WTC11 (cell line): ENCODE data around the gene CCDC185. TPM values are rescaled to one million over a fixed set of nuclear protein-coding genes. Genes with fewer than 3 reads are reported as not detected.

Experiments
- ATAC-seq: fragments of 200-7000 bp; cut with Tn5 transposase; 2 replicates; pipeline ENCODE4 v1.10.0; 2021; ENCODE audit warnings: mild to moderate bottlenecking, moderate library complexity
- CTCF ChIA-PET: fragments of 300-600 bp; sonication (Branson Sonifier 250); formaldehyde crosslinking; loops from one replicate; lab custom pipeline; 2021; ENCODE audit warnings: antibody characterized with exemption; lab: Charles Lee
- POLR2A ChIA-PET: fragments of 350-600 bp; sonication (Branson Sonifier 250); formaldehyde crosslinking; loops from one replicate; lab custom pipeline; 2021; ENCODE audit warnings: antibody characterized with exemption; lab: Charles Lee
- DNase-seq: peaks from one replicate; pipeline ENCODE4 v3.0.0; 2021; ENCODE audit warnings: low spot score
- H3K27ac Mint-ChIP-seq: 2 replicates; pipeline ENCODE4 v1.8.0; 2021; ENCODE audit warnings: mixed read lengths
- H3K27me3 Mint-ChIP-seq: 2 replicates; pipeline ENCODE4 v1.8.0; 2021; ENCODE audit warnings: low read depth, mild to moderate bottlenecking, moderate library complexity, mixed read lengths
- H3K36me3 Mint-ChIP-seq: 2 replicates; pipeline ENCODE4 v1.8.0; 2021; ENCODE audit warnings: mixed read lengths
- H3K4me1 Mint-ChIP-seq: 2 replicates; pipeline ENCODE4 v1.8.0; 2022; ENCODE audit warnings: mixed read lengths
- H3K4me3 Mint-ChIP-seq: 2 replicates; pipeline ENCODE4 v1.8.0; 2021; ENCODE audit warnings: mild to moderate bottlenecking, moderate library complexity, mixed read lengths
- H3K9me3 Mint-ChIP-seq: 2 replicates; pipeline ENCODE4 v1.8.0; 2021; ENCODE audit warnings: mixed read lengths
- FOXP1 ChIP-seq: sonication (generic); formaldehyde crosslinking; IDR thresholded peaks from 2 replicates; pipeline ENCODE4 v1.8.0; 2022; ENCODE audit warnings: missing genetic modification reagents, mild to moderate bottlenecking, moderate library complexity, borderline replicate concordance
- JAZF1 ChIP-seq: fragments of 250-450 bp; sonication (Bioruptor Pico); IDR thresholded peaks from 2 replicates; pipeline ENCODE4 v1.9.0; 2021; ENCODE audit warnings: moderate library complexity, mild to moderate bottlenecking, inconsistent platforms
- JUN ChIP-seq: sonication (generic); formaldehyde crosslinking; IDR thresholded peaks from 2 replicates; pipeline ENCODE4 v1.8.0; 2023; ENCODE audit warnings: mild to moderate bottlenecking, missing genetic modification reagents
- MYBL2 ChIP-seq: sonication (generic); formaldehyde crosslinking; IDR thresholded peaks from 2 replicates; pipeline ENCODE4 v1.8.1; 2023; ENCODE audit warnings: mild to moderate bottlenecking, moderate library complexity, missing genetic modification reagents
- NR1H2 ChIP-seq: sonication (generic); formaldehyde crosslinking; IDR thresholded peaks from 2 replicates; pipeline ENCODE4 v1.9.0; 2021; ENCODE audit warnings: mild to moderate bottlenecking, moderate library complexity, missing genetic modification reagents
- TEAD1 ChIP-seq: sonication (generic); formaldehyde crosslinking; IDR thresholded peaks from 2 replicates; pipeline ENCODE4 v1.8.0; 2022; ENCODE audit warnings: mild to moderate bottlenecking, missing genetic modification reagents
- TEAD4 ChIP-seq: sonication (generic); formaldehyde crosslinking; IDR thresholded peaks from 2 replicates; pipeline ENCODE4 v1.8.0; 2022; ENCODE audit warnings: mild to moderate bottlenecking, missing genetic modification reagents
- ZNF121 ChIP-seq: sonication (generic); formaldehyde crosslinking; IDR thresholded peaks from 2 replicates; pipeline ENCODE4 v1.8.0; 2023; ENCODE audit warnings: missing genetic modification reagents
- ZNF219 ChIP-seq: sonication (generic); formaldehyde crosslinking; IDR thresholded peaks from 2 replicates; pipeline ENCODE4 v1.8.0; 2023; ENCODE audit warnings: missing genetic modification reagents, mild to moderate bottlenecking, borderline replicate concordance
- ZNF317 ChIP-seq: sonication (generic); formaldehyde crosslinking; IDR thresholded peaks from 2 replicates; pipeline ENCODE4 v1.8.1; 2023; ENCODE audit warnings: low read depth, mild to moderate bottlenecking, moderate library complexity, missing genetic modification reagents, borderline replicate concordance
- total RNA-seq: library from RNA; stranded (reverse); gene quantifications from 3 replicates; pipeline ENCODE4 v1.2.3, GENCODE V29; 2021
- TF ChIP-seq, protein P1 (sequence below): sonication (generic); formaldehyde crosslinking; IDR thresholded peaks from 2 replicates; pipeline ENCODE4 v1.8.1; 2022; ENCODE audit warnings: low read depth, mild to moderate bottlenecking, moderate library complexity, missing genetic modification reagents, borderline replicate concordance
- TF ChIP-seq, protein P2 (sequence below): sonication (generic); formaldehyde crosslinking; IDR thresholded peaks from 2 replicates; pipeline ENCODE4 v1.8.0; 2023; ENCODE audit warnings: missing genetic modification reagents, mild to moderate bottlenecking, borderline replicate concordance
- TF ChIP-seq, protein P3 (sequence below): sonication (generic); formaldehyde crosslinking; IDR thresholded peaks from 2 replicates; pipeline ENCODE4 v1.8.1; 2022; ENCODE audit warnings: low read depth, missing genetic modification reagents, borderline replicate concordance
- TF ChIP-seq, protein P4 (sequence below): fragments of 250-450 bp; sonication (Bioruptor Pico); IDR thresholded peaks from 2 replicates; pipeline ENCODE4 v1.9.0; 2021; ENCODE audit warnings: moderate library complexity, mild to moderate bottlenecking, inconsistent platforms, borderline replicate concordance
- TF ChIP-seq, protein P5 (sequence below): sonication (generic); formaldehyde crosslinking; IDR thresholded peaks from 2 replicates; pipeline ENCODE4 v1.8.1; 2022; ENCODE audit warnings: missing genetic modification reagents, borderline replicate concordance
- TF ChIP-seq, protein P6 (sequence below): sonication (generic); formaldehyde crosslinking; IDR thresholded peaks from 2 replicates; pipeline ENCODE4 v1.8.1; 2022; ENCODE audit warnings: mild to moderate bottlenecking, missing genetic modification reagents, moderate library complexity, borderline replicate concordance

CCDC185 gene
- total RNA-seq, 1 experiment from 2014 or later, result not detected

DNA sequence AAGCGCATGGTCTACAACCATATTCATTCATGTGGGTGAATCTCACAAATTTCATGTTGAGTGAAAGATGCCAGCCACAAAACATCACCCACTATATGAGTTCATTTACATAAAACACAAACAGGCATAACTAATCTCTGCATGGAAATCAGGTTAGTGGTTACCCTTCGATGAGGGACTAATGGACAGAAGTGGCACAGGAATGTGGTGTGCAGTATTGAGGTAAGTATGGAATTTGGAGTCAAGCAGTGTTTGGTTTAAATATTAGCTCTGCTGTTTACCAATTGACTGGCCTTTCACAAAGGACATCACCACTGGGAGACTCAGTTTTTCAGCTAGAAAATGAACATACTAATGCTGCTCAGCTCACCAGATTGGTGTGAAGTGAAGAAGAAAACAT lies 24.2 kb downstream of the CCDC185 start (continued):
- TF ChIP-seq, protein P1, sequence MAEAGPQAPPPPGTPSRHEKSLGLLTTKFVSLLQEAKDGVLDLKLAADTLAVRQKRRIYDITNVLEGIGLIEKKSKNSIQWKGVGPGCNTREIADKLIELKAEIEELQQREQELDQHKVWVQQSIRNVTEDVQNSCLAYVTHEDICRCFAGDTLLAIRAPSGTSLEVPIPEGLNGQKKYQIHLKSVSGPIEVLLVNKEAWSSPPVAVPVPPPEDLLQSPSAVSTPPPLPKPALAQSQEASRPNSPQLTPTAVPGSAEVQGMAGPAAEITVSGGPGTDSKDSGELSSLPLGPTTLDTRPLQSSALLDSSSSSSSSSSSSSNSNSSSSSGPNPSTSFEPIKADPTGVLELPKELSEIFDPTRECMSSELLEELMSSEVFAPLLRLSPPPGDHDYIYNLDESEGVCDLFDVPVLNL, result no peak
- TF ChIP-seq, protein P2, sequence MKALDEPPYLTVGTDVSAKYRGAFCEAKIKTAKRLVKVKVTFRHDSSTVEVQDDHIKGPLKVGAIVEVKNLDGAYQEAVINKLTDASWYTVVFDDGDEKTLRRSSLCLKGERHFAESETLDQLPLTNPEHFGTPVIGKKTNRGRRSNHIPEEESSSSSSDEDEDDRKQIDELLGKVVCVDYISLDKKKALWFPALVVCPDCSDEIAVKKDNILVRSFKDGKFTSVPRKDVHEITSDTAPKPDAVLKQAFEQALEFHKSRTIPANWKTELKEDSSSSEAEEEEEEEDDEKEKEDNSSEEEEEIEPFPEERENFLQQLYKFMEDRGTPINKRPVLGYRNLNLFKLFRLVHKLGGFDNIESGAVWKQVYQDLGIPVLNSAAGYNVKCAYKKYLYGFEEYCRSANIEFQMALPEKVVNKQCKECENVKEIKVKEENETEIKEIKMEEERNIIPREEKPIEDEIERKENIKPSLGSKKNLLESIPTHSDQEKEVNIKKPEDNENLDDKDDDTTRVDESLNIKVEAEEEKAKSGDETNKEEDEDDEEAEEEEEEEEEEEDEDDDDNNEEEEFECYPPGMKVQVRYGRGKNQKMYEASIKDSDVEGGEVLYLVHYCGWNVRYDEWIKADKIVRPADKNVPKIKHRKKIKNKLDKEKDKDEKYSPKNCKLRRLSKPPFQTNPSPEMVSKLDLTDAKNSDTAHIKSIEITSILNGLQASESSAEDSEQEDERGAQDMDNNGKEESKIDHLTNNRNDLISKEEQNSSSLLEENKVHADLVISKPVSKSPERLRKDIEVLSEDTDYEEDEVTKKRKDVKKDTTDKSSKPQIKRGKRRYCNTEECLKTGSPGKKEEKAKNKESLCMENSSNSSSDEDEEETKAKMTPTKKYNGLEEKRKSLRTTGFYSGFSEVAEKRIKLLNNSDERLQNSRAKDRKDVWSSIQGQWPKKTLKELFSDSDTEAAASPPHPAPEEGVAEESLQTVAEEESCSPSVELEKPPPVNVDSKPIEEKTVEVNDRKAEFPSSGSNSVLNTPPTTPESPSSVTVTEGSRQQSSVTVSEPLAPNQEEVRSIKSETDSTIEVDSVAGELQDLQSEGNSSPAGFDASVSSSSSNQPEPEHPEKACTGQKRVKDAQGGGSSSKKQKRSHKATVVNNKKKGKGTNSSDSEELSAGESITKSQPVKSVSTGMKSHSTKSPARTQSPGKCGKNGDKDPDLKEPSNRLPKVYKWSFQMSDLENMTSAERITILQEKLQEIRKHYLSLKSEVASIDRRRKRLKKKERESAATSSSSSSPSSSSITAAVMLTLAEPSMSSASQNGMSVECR (CRISPR knock-in tag), result no peak
- TF ChIP-seq TEAD4 (CRISPR knock-in tag) (no peak), FOXP1 (CRISPR knock-in tag) (no peak), ZNF219 (CRISPR knock-in tag) (no peak)
- TF ChIP-seq, protein P3, sequence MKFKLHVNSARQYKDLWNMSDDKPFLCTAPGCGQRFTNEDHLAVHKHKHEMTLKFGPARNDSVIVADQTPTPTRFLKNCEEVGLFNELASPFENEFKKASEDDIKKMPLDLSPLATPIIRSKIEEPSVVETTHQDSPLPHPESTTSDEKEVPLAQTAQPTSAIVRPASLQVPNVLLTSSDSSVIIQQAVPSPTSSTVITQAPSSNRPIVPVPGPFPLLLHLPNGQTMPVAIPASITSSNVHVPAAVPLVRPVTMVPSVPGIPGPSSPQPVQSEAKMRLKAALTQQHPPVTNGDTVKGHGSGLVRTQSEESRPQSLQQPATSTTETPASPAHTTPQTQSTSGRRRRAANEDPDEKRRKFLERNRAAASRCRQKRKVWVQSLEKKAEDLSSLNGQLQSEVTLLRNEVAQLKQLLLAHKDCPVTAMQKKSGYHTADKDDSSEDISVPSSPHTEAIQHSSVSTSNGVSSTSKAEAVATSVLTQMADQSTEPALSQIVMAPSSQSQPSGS (CRISPR knock-in tag), result no peak

DNA sequence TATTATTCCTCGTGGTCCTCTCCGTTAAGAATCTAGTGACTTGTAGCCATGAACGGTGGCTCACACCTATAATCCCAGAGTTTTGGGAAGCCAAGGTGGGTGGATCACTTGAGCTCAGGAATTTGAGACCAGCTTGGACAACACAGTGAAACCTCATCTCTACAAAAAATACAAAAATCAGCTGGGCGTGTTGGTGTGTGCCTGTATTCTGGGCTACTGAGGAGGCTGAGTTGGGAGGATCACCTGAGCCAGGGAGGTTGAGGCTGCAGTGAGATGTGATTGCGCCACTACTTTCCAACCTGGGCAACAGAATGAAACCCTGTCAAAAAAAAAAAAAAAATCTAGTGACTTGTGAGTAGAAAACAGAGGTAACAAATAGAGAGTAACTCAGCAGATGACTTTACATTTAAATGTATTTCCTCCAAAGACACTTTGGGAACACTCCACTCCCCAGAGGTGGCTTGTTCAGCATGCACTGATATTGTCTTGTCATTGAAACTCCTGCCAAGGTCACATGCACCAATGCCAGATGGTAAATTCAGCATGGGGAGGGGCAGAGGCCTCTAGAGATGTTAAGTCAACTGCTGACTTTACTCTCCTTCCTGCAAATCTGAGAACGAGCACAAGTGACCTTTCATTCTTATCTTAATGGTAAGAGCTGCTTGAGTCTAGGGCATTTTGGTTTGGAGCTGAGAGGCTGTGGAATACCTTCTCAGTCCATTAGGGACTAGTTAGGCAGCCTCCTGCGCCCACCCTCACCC lies 24.9 kb downstream of the CCDC185 start:
- H3K36me3 Mint-ChIP-seq, result no peaks in the 10 kb centered on the region
- no peak overlapping the region for H3K27ac Mint-ChIP-seq
- no peaks in the 10 kb centered on the region; the same call in 1 of the 2 replicates for H3K9me3 Mint-ChIP-seq
- DNase-seq (no peak), ATAC-seq (0 out of 2 replicates have a peak, but pooled peaks have one; percentile 34)
- TF ChIP-seq TEAD1 (no peak), JUN (CRISPR knock-in tag) (no peak), ZNF121 (CRISPR knock-in tag) (no peak), JAZF1 (CRISPR knock-in tag) (no peak), MYBL2 (CRISPR knock-in tag) (no peak), ZNF317 (CRISPR knock-in tag) (no peak), NR1H2 (no peak)
- TF ChIP-seq, protein P4, sequence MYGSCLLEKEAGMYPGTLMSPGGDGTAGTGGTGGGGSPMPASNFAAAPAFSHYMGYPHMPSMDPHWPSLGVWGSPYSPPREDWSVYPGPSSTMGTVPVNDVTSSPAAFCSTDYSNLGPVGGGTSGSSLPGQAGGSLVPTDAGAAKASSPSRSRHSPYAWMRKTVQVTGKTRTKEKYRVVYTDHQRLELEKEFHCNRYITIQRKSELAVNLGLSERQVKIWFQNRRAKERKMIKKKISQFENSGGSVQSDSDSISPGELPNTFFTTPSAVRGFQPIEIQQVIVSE (CRISPR knock-in tag), result no peak
- TF ChIP-seq, protein P5, sequence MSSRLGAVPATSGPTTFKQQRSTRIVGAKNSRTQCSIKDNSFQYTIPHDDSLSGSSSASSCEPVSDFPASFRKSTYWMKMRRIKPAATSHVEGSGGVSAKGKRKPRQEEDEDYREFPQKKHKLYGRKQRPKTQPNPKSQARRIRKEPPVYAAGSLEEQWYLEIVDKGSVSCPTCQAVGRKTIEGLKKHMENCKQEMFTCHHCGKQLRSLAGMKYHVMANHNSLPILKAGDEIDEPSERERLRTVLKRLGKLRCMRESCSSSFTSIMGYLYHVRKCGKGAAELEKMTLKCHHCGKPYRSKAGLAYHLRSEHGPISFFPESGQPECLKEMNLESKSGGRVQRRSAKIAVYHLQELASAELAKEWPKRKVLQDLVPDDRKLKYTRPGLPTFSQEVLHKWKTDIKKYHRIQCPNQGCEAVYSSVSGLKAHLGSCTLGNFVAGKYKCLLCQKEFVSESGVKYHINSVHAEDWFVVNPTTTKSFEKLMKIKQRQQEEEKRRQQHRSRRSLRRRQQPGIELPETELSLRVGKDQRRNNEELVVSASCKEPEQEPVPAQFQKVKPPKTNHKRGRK (CRISPR knock-in tag), result no peak
- TF ChIP-seq, protein P6, sequence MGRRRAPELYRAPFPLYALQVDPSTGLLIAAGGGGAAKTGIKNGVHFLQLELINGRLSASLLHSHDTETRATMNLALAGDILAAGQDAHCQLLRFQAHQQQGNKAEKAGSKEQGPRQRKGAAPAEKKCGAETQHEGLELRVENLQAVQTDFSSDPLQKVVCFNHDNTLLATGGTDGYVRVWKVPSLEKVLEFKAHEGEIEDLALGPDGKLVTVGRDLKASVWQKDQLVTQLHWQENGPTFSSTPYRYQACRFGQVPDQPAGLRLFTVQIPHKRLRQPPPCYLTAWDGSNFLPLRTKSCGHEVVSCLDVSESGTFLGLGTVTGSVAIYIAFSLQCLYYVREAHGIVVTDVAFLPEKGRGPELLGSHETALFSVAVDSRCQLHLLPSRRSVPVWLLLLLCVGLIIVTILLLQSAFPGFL, result no peak
- no peak overlapping the region for H3K4me3 Mint-ChIP-seq
- no peaks in the 10 kb centered on the region for H3K27me3 Mint-ChIP-seq
- ChIA-PET POLR2A (no interaction called here), CTCF (interaction anchor here (0.9 kb wide), 1 partner anchor 138 kb away, joined by 4 read pairs; no protein-coding TSS in a partner anchor)
- H3K4me1 Mint-ChIP-seq, result peaks cover 11% of the 10 kb centered on the region
